ENCODE measurements around the gene DIDO1. TPM values are rescaled to one million over a fixed set of nuclear protein-coding genes. Genes with fewer than 3 reads are reported as not detected.

DIDO1 gene
- polyA plus RNA-seq, 2 of the 4 experiments (the other 2 are of a cell fraction) = 12.6 to 14.8 TPM

GRCh38 chr20:62911701-62912280 is 14.5 kb downstream of the DIDO1 start:
- no peak for TF ChIP-seq CTCF (IDR thresholded peaks at IDR 0.05)
- no peak for TF ChIP-seq SREBF2 (IDR thresholded peaks at IDR 0.05)
- no peak for TF ChIP-seq RNF2 (IDR thresholded peaks at IDR 0.05; ENCODE audit: borderline replicate concordance, low read depth)
- no peak for TF ChIP-seq MYC (IDR thresholded peaks at IDR 0.05; ENCODE audit: borderline replicate concordance, low read length)
- no peak for TF ChIP-seq E2F6 (IDR thresholded peaks at IDR 0.05; ENCODE audit: borderline replicate concordance, low read depth)
- no peak for TF ChIP-seq HMGXB4 (CRISPR knock-in tag; IDR thresholded peaks at IDR 0.05; ENCODE audit: borderline replicate concordance)
- TF ChIP-seq USF2 (IDR thresholded peaks at IDR 0.05) = no peak
- TF ChIP-seq GATA3 (IDR thresholded peaks at IDR 0.05; ENCODE audit: borderline replicate concordance) = no peak
- TF ChIP-seq KDM1A (IDR thresholded peaks at IDR 0.05; ENCODE audit: low read depth) = no peak
- TF ChIP-seq HES2 (IDR thresholded peaks at IDR 0.05) = no peak
- TF ChIP-seq PHF8 (IDR thresholded peaks at IDR 0.05; ENCODE audit: borderline replicate concordance, low read depth) = no peak
- TF ChIP-seq ESRRA (IDR thresholded peaks at IDR 0.05; ENCODE audit: borderline replicate concordance, low read length) = no peak
- FAIRE-seq = no peak
- CTCF ChIA-PET = interaction anchor here (0.6 to 22.6 kb wide), 8 partner anchors 6 to 97 kb away, joined by 3 to 368 read pairs (median 6); partner anchors contain the start of gene DIDO1
- Histone ChIP-seq H3K27ac (no peak overlapping the region), H3K4me1 (peaks cover 21% of the 10 kb centered on the region), H3K9me3 (no peaks in the 10 kb centered on the region), H3K4me3 (no peak overlapping the region), H3K4me2 (no peak overlapping the region)
- POLR2A ChIA-PET = interaction anchor here (0.7 kb wide), 1 partner anchor 953 kb away, joined by 4 read pairs; no protein-coding TSS in a partner anchor
- 89% methylated on average over 10 of the region's 10 CpGs for WGBS (ENCODE audit: missing lambda C conversion rate)
- no peak for ATAC-seq
- no peak for DNase-seq (ENCODE audit: low read depth in 1 of 2, low spot score in 1 of 2)

GRCh38 chr20:62910777-62911497 is 15.4 kb downstream of the DIDO1 start:
- peaks cover 13% of the 10 kb centered on the region for H3K4me1 ChIP-seq
- 94% methylated on average over 45 of the region's 45 CpGs for whole genome bisulfite sequencing (ENCODE audit: missing lambda C conversion rate)
- no peaks in the 10 kb centered on the region for H3K9me3 ChIP-seq
- H3K4me3 ChIP-seq = no peak overlapping the region
- TF ChIP-seq CHD2 (IDR thresholded peaks at IDR 0.05; ENCODE audit: low read length, partially characterized antibody) (no peak), ZC3H11A (IDR thresholded peaks at IDR 0.05) (no peak), REST (IDR thresholded peaks at IDR 0.05) (no peak), ESRRA (IDR thresholded peaks at IDR 0.05; ENCODE audit: borderline replicate concordance, low read length) (no peak)
- CTCF ChIA-PET = interaction anchor here (0.7 to 22.6 kb wide), 6 partner anchors 5 to 98 kb away, joined by 3 to 368 read pairs (median 12); partner anchors contain the start of gene DIDO1
- DNase-seq (ENCODE audit: low read depth in 1 of 2, low spot score in 1 of 2) (no peak), FAIRE-seq (no peak), ATAC-seq (no peak)
- H3K4me2 ChIP-seq = no peak overlapping the region
- POLR2A ChIA-PET = no interaction called here
- no peak overlapping the region for H3K27ac ChIP-seq

All from A549 (cell line).